MG63 (cell line): ENCODE data around the gene SLC25A45. TPM values are rescaled to one million over a fixed set of nuclear protein-coding genes. Genes with fewer than 3 reads are reported as not detected.
A peak's percentile ranks its signal among the peaks of the same experiment; 100 is the strongest.

Experiments used
- DNase-seq: peaks from one replicate; pipeline ENCODE4 v3.0.0-alpha.2; 2020
- H3K27me3 ChIP-seq: fragments of 250-450 bp; sonication (Bioruptor Pico); 2 replicates; pipeline ENCODE4 v1.5.1; 2020; ENCODE audit warnings: mild to moderate bottlenecking, moderate library complexity
- H3K36me3 ChIP-seq: fragments of 250-450 bp; sonication (Bioruptor Pico); 2 replicates; pipeline ENCODE4 v1.5.1; 2020; ENCODE audit warnings: mild to moderate bottlenecking, moderate library complexity
- H3K4me3 ChIP-seq: fragments of 250-450 bp; sonication (Bioruptor Pico); 2 replicates; pipeline ENCODE4 v1.5.1; 2020; ENCODE audit warnings: mild to moderate bottlenecking, moderate library complexity
- H3K9me3 ChIP-seq: fragments of 250-450 bp; sonication (Bioruptor Pico); 2 replicates; pipeline ENCODE4 v1.5.1; 2020; ENCODE audit warnings: mild to moderate bottlenecking, moderate library complexity
- total RNA-seq: library from RNA; depleted of rRNA; stranded (reverse); fragments of >200 nt; shearing (Covaris generic); gene quantifications from 2 replicates; pipeline ENCODE4 v1.2.3, GENCODE V29; 2014; ENCODE audit warnings: low replicate concordance; rRNA removed

The SLC25A45 gene
- 1.9 TPM in 2 replicates for total RNA-seq

GRCh38 chr11:65382033-65382803 lies at the start of gene SLC25A45:
Gene SLC25A45, minus strand, starts transcription at chr11:65382646. Its CDS starts 695 bp downstream, at chr11:65381951.
- peak; percentile 99 for DNase-seq

DNA sequence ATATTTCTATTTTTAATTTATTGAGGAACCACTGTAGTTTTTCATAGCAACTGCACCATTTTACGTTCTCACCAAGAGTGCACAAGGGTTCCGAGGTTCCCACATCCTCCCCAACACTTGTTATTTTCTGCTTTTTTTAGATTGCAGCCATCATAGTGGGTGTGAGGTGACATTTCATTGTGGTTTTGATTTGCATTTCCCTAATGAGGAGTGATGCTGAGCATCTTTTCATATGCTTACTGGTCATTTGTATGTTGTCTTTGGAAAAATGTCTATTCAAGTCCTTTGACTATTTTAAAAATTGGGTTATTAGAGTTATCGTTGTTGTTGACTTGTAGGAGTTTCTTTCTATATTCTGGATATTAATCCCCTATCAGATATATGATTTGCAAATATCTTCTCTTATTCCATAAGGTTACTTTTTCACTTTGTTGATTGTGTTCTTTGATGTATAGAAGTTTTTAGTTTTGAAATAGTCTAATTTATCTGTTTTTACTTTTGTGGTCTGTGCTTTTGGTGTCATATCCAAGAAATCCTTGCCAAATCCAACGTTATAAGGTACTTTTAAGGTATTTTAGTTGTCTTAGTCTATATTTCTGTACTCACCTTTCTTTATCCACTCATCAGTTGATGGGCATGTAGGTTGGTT lies 49.1 kb upstream of the SLC25A45 start:
- peaks cover 69% of the 10 kb centered on the region for H3K36me3 ChIP-seq
- no peaks in the 10 kb centered on the region for H3K27me3 ChIP-seq
- H3K9me3 ChIP-seq: no peaks in the 10 kb centered on the region; the same call in 1 of the 2 replicates
- peak overlapping the region; percentile 80 for H3K4me3 ChIP-seq
- no peak for DNase-seq

More at GRCh38 chr11:65382033-65382803, at the start of gene SLC25A45:
- H3K4me3 ChIP-seq: peak within 1 kb of the TSS; percentile 30
- H3K36me3 ChIP-seq: 0 out of 2 replicates have a peak, but pooled peaks cover under 1% of the 10 kb centered on the region
- H3K27me3 ChIP-seq: no peaks in the 10 kb centered on the region
- H3K9me3 ChIP-seq: no peaks in the 10 kb centered on the region

DNA sequence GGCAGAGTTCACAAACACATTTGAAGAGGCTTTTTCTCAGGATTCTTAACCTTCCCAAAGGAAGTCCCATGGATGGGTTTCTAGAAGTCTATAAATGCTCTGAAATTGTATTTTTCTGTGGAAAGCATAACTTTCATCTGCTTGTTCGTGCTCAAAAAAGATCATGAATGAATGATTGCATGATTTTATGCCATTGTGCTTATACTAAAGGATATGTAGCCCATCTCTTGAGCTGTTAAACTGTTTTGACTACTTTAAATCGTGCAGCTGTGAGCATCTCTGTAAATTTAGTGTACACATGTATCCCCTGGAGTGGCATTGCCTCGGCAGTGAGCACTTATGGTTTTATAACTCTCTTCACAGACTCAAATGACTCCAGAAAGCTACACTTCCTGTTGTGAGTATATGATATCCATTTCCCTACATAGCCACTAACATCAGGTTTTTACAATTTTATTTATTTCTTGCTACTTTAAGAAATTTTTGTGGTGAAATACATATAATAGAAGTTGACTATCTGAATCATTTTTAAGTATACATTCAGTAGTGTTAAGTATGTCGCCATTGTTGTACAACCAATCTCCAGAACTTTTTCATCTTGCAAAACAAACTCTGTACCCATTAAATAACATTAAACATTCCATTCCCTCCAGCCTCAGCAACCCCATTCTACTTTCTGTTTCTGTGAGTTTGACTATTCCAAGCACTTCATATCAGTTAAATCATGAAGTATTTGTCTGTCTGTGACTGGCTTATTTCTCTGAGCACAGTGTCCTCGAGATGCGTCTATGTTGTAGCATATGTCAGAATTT lies 48.2 kb upstream of the SLC25A45 start:
- Histone ChIP-seq H3K27me3 (no peaks in the 10 kb centered on the region), H3K4me3 (peak overlapping the region; percentile 80), H3K9me3 (no peaks in the 10 kb centered on the region; the same call in 1 of the 2 replicates), H3K36me3 (peaks cover 69% of the 10 kb centered on the region)
- DNase-seq: no peak

DNA sequence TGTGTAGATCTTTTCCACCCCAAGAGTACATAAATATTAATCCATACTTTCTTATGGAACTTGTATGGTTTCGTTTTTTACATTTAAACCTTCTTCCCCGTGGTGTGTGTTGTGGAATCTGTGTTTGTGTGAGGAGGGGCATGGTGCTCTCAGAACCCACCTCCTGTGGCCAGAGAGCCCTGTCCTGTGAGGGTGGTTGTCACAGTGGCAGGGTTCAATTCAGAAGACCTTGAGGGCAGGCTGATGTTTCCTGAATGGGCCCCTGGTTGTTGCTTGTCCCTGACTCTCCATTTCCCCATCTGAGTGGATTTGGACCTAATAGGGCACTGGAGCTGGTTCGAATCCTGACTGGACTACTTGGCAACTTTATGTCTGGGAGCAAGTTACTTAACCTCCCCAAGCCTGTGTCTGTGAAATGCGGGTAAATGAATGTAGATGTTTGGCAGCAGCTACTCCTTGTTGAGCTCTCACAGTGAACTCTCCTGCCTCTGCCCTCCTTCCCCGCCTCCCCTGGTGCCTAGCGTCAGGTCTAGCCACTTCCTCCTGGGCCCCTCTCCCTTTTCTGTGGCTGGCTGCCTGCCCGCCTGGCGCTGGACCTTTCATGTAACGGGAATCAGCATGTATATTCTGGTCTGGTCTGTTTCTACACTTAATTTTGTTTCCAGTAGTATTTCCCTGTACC lies 47.4 kb upstream of the SLC25A45 start:
- H3K9me3 ChIP-seq: no peaks in the 10 kb centered on the region; the same call in 1 of the 2 replicates
- H3K27me3 ChIP-seq: no peaks in the 10 kb centered on the region
- DNase-seq: peak; percentile 91
- peak overlapping the region; percentile 80 for H3K4me3 ChIP-seq
- peaks cover 69% of the 10 kb centered on the region for H3K36me3 ChIP-seq

DNA sequence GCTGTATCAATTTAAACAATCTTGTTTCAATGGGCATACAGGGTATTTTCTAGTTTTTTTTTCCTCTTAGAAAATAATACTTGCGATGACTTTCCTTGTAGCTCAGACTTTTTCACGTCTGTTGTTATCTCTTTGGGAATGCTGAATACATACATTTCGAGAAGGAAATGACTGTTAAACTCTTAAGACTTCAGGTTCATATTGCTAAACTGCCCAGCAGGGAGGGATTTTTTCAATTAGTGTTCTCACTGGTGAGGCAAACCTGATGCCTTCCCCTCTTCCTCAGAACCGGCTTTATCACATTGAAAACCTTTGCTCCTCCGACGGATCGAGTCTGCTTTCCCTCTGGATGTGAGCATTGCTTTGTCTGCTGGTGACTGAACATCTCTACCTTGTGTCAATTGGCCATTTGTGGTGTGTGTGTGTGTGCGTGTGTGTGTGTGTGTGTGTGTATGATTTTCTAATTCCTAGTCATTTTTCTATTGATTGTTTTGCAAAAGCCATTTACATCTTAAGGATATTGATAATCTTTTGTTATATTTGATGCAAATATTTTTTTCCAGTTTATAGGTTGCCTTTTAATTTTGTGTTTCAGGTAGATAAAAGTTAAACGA lies 46.7 kb upstream of the SLC25A45 start:
- peak overlapping the region; percentile 80 for H3K4me3 ChIP-seq
- peaks cover 69% of the 10 kb centered on the region for H3K36me3 ChIP-seq
- peak; percentile 56 for DNase-seq
- H3K27me3 ChIP-seq: no peaks in the 10 kb centered on the region
- H3K9me3 ChIP-seq: peaks cover 2% of the 10 kb centered on the region; the same call in 1 of the 2 replicates

- peak; percentile 49 for DNase-seq
- peaks cover 69% of the 10 kb centered on the region for H3K36me3 ChIP-seq
- peaks cover 2% of the 10 kb centered on the region; the same call in 1 of the 2 replicates for H3K9me3 ChIP-seq
- no peaks in the 10 kb centered on the region; the same call in 1 of the 2 replicates for H3K27me3 ChIP-seq
- peak overlapping the region; percentile 80 for H3K4me3 ChIP-seq
Measured at GRCh38 chr11:65428578-65429067, 46.2 kb upstream of the SLC25A45 start.

DNA sequence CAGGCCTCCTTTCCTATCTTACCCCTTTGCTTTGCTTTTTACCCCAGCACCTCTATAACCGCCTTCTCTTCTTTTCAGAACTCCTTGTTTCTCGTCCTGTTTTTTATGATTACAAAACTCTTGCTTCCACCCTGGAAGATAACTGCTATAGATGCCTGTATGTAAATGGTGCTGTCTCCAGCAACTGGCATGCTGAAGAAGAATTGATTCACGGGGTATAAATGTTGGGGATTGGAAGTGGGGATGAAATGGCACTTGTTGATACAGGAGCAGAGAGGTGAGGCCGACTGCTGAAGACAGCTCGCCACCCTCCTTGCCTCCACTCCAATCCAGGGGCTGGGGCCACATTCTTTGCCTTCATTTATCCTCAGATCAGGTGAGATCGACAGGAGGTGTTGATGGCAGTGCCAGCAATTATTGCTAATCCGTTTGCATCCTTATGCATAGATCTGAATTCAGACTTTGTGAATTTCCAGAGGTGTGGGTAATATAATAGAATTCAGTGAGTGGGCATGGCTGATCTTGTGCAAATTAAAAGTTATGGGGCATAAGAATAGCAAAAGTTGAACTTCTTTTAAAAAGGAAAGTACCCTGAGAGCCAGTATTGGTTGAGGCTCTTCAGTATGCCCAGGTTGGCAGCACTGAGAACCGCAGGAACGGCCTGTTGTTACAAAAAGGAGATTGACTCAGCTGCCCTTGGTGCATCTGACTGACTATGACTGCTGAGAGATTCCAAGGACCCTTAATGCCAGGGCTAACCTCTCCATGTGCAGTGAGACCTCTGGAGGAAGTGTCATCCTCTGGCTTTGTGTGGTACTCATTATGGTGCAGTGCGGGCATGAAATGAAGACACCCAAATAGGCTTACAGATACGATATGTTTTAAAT lies 45.5 kb upstream of the SLC25A45 start:
- Histone ChIP-seq H3K9me3 (peaks cover 3% of the 10 kb centered on the region; the same call in 1 of the 2 replicates), H3K27me3 (no peaks in the 10 kb centered on the region; the same call in 1 of the 2 replicates), H3K36me3 (peaks cover 71% of the 10 kb centered on the region), H3K4me3 (peak overlapping the region; percentile 80)
- DNase-seq: peak; percentile 72

DNA sequence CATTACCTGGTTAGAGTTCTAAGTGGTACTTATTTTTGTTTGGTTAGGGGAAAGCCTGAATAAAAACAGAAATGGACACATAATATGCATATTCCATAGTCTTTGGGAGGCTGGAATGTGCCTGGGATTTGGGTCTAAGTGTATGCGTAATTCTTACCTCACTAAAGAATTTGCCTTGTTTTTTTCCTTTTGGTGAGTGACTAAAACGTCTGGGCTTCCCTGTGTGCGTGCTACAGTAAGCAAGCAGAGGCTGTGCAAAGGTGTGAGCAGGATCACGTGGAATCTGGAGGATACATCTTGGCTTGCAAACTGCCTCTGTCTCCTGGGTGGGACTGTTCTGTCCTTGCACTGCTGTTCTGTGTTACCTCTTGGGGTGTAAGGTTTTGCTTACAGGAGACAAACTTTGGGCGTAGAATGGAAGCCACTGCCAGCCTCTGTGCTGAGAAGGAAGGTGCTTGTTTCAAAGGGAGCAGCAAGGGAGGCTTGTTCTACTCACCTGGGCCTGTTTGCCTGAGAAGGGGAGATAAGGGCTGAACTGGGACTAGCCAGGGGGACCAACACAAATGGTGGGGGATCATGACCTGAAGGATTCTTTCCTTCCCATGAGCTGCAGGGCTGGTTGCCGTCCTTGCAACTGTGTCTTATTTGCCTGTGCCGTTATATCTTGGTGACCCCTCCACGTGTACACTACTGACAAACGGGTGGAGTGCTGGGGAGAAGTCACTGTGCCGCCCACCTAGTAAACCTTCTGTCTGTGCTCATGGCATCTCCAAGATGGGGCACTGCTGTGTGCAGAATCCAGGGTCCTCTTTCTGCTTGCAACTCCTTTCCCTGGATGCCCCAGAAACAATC lies 44.6 kb upstream of the SLC25A45 start:
- Histone ChIP-seq H3K36me3 (peaks cover 67% of the 10 kb centered on the region), H3K27me3 (no peaks in the 10 kb centered on the region; the same call in 1 of the 2 replicates), H3K4me3 (peak overlapping the region; percentile 80), H3K9me3 (peaks cover 5% of the 10 kb centered on the region; the same call in 1 of the 2 replicates)
- DNase-seq: peak; percentile 59

DNA sequence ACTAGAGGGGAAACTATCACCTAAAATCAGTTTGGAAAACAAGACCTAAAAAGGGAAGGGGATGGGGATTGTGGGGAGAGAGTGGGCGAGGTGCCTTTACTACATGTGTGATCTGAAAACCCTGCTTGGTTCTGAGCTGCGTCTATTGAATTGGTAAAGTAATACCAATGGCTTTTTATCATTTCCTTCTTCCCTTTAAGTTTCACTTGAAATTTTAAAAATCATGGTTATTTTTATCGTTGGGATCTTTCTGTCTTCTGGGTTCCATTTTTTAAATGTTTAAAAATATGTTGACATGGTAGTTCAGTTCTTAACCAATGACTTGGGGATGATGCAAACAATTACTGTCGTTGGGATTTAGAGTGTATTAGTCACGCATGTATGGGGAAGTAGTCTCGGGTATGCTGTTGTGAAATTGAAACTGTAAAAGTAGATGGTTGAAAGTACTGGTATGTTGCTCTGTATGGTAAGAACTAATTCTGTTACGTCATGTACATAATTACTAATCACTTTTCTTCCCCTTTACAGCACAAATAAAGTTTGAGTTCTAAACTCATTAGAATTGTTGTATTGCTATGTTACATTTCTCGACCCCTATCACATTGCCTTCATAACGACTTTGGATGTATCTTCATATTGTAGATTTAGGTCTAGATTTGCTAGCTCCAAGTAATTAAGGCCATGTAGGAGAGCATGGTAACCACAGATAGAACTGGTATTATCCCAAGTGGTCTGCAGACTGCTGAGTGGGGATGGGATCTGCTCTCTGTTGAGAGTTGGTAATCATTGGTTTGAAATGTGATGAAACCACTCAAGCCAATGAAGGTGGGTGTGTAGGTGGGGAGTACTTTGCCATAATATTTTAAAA lies 43.8 kb upstream of the SLC25A45 start:
- peaks cover 64% of the 10 kb centered on the region for H3K36me3 ChIP-seq
- no peak for DNase-seq
- no peaks in the 10 kb centered on the region; the same call in 1 of the 2 replicates for H3K27me3 ChIP-seq
- H3K4me3 ChIP-seq: peak overlapping the region; percentile 80
- peaks cover 5% of the 10 kb centered on the region; the same call in 1 of the 2 replicates for H3K9me3 ChIP-seq

DNA sequence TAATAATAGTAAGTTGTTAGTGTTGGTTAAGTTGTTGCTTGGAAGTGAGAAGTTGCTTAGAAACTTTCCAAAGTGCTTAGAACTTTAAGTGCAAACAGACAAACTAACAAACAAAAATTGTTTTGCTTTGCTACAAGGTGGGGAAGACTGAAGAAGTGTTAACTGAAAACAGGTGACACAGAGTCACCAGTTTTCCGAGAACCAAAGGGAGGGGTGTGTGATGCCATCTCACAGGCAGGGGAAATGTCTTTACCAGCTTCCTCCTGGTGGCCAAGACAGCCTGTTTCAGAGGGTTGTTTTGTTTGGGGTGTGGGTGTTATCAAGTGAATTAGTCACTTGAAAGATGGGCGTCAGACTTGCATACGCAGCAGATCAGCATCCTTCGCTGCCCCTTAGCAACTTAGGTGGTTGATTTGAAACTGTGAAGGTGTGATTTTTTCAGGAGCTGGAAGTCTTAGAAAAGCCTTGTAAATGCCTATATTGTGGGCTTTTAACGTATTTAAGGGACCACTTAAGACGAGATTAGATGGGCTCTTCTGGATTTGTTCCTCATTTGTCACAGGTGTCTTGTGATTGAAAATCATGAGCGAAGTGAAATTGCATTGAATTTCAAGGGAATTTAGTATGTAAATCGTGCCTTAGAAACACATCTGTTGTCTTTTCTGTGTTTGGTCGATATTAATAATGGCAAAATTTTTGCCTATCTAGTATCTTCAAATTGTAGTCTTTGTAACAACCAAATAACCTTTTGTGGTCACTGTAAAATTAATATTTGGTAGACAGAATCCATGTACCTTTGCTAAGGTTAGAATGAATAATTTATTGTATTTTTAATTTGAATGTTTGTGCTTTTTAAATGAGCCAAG lies 42.9 kb upstream of the SLC25A45 start:
- H3K9me3 ChIP-seq: peaks cover 5% of the 10 kb centered on the region; the same call in 1 of the 2 replicates
- H3K4me3 ChIP-seq: peak overlapping the region; percentile 80
- DNase-seq: peak; percentile 63
- peaks cover 59% of the 10 kb centered on the region for H3K36me3 ChIP-seq
- no peaks in the 10 kb centered on the region; the same call in 1 of the 2 replicates for H3K27me3 ChIP-seq

GRCh38 chr11:65424205-65425104 lies 42.0 kb upstream of the SLC25A45 start:
- Histone ChIP-seq H3K27me3 (no peaks in the 10 kb centered on the region; the same call in 1 of the 2 replicates), H3K36me3 (peaks cover 58% of the 10 kb centered on the region), H3K4me3 (peak overlapping the region; percentile 80), H3K9me3 (peaks cover 5% of the 10 kb centered on the region; the same call in 1 of the 2 replicates)
- peak; percentile 56 for DNase-seq
